Transverse colon (tissue), 4 donors: Measurements from ENCODE around the gene ARNT2.

Experiments
- POLR2AphosphoS5 ChIP-seq, 3 donors: sonication (generic); formaldehyde crosslinking; IDR thresholded peaks; one replicate each; pipeline ENCODE4 v1.6.1; 2016; ENCODE audit warnings: antibody characterized with exemption in 3 of 3
- TF ChIP-seq, protein P1 (sequence below), 5 experiments: fragments of 200-600 bp in 3 of 5; fragments of 450-650 bp in 2 of 5; sonication (generic) in 3 of 5; IDR thresholded peaks; 1 replicate in 2 of 5; 2 replicates in 3 of 5; pipeline ENCODE4 v1.5.1; 2016 to 2017; ENCODE audit warnings: antibody characterized with exemption in 5 of 5, inconsistent platforms in 3 of 5, mild to moderate bottlenecking in 2 of 5, moderate library complexity in 1 of 5

- TF ChIP-seq, protein P1, sequence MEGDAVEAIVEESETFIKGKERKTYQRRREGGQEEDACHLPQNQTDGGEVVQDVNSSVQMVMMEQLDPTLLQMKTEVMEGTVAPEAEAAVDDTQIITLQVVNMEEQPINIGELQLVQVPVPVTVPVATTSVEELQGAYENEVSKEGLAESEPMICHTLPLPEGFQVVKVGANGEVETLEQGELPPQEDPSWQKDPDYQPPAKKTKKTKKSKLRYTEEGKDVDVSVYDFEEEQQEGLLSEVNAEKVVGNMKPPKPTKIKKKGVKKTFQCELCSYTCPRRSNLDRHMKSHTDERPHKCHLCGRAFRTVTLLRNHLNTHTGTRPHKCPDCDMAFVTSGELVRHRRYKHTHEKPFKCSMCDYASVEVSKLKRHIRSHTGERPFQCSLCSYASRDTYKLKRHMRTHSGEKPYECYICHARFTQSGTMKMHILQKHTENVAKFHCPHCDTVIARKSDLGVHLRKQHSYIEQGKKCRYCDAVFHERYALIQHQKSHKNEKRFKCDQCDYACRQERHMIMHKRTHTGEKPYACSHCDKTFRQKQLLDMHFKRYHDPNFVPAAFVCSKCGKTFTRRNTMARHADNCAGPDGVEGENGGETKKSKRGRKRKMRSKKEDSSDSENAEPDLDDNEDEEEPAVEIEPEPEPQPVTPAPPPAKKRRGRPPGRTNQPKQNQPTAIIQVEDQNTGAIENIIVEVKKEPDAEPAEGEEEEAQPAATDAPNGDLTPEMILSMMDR (IDR thresholded peaks at IDR 0.05): no peak
- no peak for TF ChIP-seq POLR2AphosphoS5 (IDR thresholded peaks at IDR 0.05)
Observed at GRCh38 chr15:80466543-80466942, 62.4 kb downstream of the ARNT2 start.
